Measurements from ENCODE around the gene DSG4. TPM values are rescaled to one million over a fixed set of nuclear protein-coding genes. Genes with fewer than 3 reads are reported as not detected.

The DSG4 gene
- total RNA-seq, 2 donors from 2014 or later: not detected

DNA sequence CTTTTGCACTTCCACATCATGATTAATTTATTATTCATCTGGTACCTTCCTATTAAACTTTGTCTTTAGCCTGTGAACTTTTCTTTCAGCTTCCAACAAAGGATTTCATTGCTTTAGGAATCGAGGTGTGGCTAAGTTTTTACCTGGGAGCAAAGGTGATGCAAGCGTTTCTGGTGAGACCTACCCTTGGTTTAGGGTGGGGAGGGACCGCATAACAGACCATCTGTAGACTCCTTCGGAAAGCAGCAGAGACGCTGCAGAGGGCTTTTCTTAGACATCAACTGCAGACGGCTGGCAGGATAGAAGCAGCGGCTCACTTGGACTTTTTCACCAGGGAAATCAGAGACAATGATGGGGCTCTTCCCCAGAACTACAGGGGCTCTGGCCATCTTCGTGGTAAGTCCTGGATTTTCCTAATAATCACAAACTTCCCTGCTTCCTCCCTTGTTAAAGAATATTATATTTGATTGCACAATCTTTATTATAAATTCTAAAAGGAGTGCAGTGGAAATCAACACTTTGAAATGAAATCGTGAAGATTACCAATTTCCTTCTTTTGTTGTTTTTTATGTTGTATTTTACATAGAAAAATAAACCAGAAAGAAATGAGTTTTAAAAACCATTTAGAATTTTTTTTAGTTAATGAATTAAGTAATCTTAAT lies 71.1 kb downstream of the DSG4 start, which contains the start of gene DSG3:
Gene DSG3, plus strand, starts transcription at position 212 of the 662 bp plus-strand sequence. Its CDS starts 137 bp downstream, at position 349.
- Histone ChIP-seq H3K27me3 (no peaks in the 10 kb centered on the region), H3K4me1 (no peaks in the 10 kb centered on the region), H3K9me3 (no peaks in the 10 kb centered on the region), H3K36me3 (no peaks in the 10 kb centered on the region), H3K27ac (no peak within 1 kb of the TSS), H3K4me3 (no peak within 1 kb of the TSS)
- no peak for DNase-seq (ENCODE audit: low spot score)
- TF ChIP-seq, protein P1, sequence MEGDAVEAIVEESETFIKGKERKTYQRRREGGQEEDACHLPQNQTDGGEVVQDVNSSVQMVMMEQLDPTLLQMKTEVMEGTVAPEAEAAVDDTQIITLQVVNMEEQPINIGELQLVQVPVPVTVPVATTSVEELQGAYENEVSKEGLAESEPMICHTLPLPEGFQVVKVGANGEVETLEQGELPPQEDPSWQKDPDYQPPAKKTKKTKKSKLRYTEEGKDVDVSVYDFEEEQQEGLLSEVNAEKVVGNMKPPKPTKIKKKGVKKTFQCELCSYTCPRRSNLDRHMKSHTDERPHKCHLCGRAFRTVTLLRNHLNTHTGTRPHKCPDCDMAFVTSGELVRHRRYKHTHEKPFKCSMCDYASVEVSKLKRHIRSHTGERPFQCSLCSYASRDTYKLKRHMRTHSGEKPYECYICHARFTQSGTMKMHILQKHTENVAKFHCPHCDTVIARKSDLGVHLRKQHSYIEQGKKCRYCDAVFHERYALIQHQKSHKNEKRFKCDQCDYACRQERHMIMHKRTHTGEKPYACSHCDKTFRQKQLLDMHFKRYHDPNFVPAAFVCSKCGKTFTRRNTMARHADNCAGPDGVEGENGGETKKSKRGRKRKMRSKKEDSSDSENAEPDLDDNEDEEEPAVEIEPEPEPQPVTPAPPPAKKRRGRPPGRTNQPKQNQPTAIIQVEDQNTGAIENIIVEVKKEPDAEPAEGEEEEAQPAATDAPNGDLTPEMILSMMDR (IDR thresholded peaks at IDR 0.05): no peak

GRCh38 chr18:31450409-31450808 lies 73.8 kb downstream of the DSG4 start:
- no peak overlapping the region for H3K4me3 ChIP-seq
- H3K27me3 ChIP-seq: no peaks in the 10 kb centered on the region
- no peak overlapping the region for H3K27ac ChIP-seq
- TF ChIP-seq, protein P1 (IDR thresholded peaks at IDR 0.05): no peak
- no peaks in the 10 kb centered on the region for H3K9me3 ChIP-seq
- H3K4me1 ChIP-seq: no peaks in the 10 kb centered on the region
- no peak for DNase-seq (ENCODE audit: low spot score)
- no peaks in the 10 kb centered on the region for H3K36me3 ChIP-seq

GRCh38 chr18:31451625-31452024 lies 75.0 kb downstream of the DSG4 start:
- no peak for DNase-seq (ENCODE audit: low spot score)
- Histone ChIP-seq H3K4me3 (no peak overlapping the region), H3K9me3 (no peaks in the 10 kb centered on the region), H3K4me1 (no peaks in the 10 kb centered on the region), H3K27ac (no peak overlapping the region), H3K27me3 (no peaks in the 10 kb centered on the region), H3K36me3 (no peaks in the 10 kb centered on the region)
- TF ChIP-seq, protein P1 (IDR thresholded peaks at IDR 0.05): no peak

- no peak overlapping the region for H3K4me3 ChIP-seq
- H3K9me3 ChIP-seq: no peaks in the 10 kb centered on the region
- TF ChIP-seq, protein P1 (IDR thresholded peaks at IDR 0.05): no peak
- DNase-seq (ENCODE audit: low spot score): no peak
- no peaks in the 10 kb centered on the region for H3K36me3 ChIP-seq
- no peaks in the 10 kb centered on the region for H3K4me1 ChIP-seq
- no peak overlapping the region for H3K27ac ChIP-seq
- H3K27me3 ChIP-seq: no peaks in the 10 kb centered on the region
Measured at GRCh38 chr18:31454066-31454708, 77.6 kb downstream of the DSG4 start.

Other genes with a start within 250 kb of the DSG4 start
- gene DSC1, start 213.9 kb upstream of the DSG4 start, total RNA-seq: 10 to 100 TPM; 54.0 to 75.3 TPM
- gene DSG1, start 58.6 kb upstream of the DSG4 start, total RNA-seq: 1 to 10 TPM; 4.2 to 4.7 TPM
- gene DSG3, start 71.0 kb downstream of the DSG4 start, total RNA-seq: under 1 TPM in 1 of 2 donors, not detected in 1; 0.08 TPM
- gene DSG2, start 121.4 kb downstream of the DSG4 start, total RNA-seq: 10 to 100 TPM; 64.4 to 72.7 TPM
- gene TTR, start 215.1 kb downstream of the DSG4 start, total RNA-seq: not detected